ENCODE measurements around the gene KLHL29. TPM values are rescaled to one million over a fixed set of nuclear protein-coding genes. Genes with fewer than 3 reads are reported as not detected.

Gene KLHL29
- total and polyA plus RNA-seq, 2 experiments from 2014 or later = 1.5 to 6.5 TPM

GRCh38 chr2:23592061-23592685 lies 207.2 kb downstream of the KLHL29 start:
- Histone ChIP-seq H3K4me1 (ENCODE audit: insufficient read depth) (no peaks in the 10 kb centered on the region), H2AFZ (no peak overlapping the region), H3K4me3 (no peak overlapping the region), H3K79me2 (replicated peaks; ENCODE audit: insufficient read depth) (no peaks in the 10 kb centered on the region), H3K36me3 (ENCODE audit: insufficient read depth) (no peaks in the 10 kb centered on the region), H3K27me3 (ENCODE audit: insufficient read depth) (no peaks in the 10 kb centered on the region), H3K27ac (ENCODE audit: low read depth) (no peak overlapping the region), H4K20me1 (replicated peaks; ENCODE audit: insufficient read depth) (no peaks in the 10 kb centered on the region), H3F3A (replicated peaks; ENCODE audit: low read depth) (no peaks in the 10 kb centered on the region), H3K9me2 (ENCODE audit: insufficient read depth) (no peaks in the 10 kb centered on the region), H3K4me2 (no peak overlapping the region)
- TF ChIP-seq STAT1 (IDR thresholded peaks at IDR 0.05; ENCODE audit: unreplicated experiment) (no peak), EZH2phosphoT487 (IDR thresholded peaks at IDR 0.05; ENCODE audit: unreplicated experiment) (no peak), POLR2AphosphoS5 (IDR thresholded peaks at IDR 0.05; ENCODE audit: low read depth) (no peak)
- TF ChIP-seq, protein P1, sequence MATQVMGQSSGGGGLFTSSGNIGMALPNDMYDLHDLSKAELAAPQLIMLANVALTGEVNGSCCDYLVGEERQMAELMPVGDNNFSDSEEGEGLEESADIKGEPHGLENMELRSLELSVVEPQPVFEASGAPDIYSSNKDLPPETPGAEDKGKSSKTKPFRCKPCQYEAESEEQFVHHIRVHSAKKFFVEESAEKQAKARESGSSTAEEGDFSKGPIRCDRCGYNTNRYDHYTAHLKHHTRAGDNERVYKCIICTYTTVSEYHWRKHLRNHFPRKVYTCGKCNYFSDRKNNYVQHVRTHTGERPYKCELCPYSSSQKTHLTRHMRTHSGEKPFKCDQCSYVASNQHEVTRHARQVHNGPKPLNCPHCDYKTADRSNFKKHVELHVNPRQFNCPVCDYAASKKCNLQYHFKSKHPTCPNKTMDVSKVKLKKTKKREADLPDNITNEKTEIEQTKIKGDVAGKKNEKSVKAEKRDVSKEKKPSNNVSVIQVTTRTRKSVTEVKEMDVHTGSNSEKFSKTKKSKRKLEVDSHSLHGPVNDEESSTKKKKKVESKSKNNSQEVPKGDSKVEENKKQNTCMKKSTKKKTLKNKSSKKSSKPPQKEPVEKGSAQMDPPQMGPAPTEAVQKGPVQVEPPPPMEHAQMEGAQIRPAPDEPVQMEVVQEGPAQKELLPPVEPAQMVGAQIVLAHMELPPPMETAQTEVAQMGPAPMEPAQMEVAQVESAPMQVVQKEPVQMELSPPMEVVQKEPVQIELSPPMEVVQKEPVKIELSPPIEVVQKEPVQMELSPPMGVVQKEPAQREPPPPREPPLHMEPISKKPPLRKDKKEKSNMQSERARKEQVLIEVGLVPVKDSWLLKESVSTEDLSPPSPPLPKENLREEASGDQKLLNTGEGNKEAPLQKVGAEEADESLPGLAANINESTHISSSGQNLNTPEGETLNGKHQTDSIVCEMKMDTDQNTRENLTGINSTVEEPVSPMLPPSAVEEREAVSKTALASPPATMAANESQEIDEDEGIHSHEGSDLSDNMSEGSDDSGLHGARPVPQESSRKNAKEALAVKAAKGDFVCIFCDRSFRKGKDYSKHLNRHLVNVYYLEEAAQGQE (IDR thresholded peaks at IDR 0.05; ENCODE audit: unreplicated experiment) = no peak
- TF ChIP-seq, protein P2, sequence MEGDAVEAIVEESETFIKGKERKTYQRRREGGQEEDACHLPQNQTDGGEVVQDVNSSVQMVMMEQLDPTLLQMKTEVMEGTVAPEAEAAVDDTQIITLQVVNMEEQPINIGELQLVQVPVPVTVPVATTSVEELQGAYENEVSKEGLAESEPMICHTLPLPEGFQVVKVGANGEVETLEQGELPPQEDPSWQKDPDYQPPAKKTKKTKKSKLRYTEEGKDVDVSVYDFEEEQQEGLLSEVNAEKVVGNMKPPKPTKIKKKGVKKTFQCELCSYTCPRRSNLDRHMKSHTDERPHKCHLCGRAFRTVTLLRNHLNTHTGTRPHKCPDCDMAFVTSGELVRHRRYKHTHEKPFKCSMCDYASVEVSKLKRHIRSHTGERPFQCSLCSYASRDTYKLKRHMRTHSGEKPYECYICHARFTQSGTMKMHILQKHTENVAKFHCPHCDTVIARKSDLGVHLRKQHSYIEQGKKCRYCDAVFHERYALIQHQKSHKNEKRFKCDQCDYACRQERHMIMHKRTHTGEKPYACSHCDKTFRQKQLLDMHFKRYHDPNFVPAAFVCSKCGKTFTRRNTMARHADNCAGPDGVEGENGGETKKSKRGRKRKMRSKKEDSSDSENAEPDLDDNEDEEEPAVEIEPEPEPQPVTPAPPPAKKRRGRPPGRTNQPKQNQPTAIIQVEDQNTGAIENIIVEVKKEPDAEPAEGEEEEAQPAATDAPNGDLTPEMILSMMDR (conservative IDR thresholded peaks at IDR 0.05; ENCODE audit: low read depth in 2 of 2) = no peak
- no peaks in the 10 kb centered on the region for H3K9me3 Mint-ChIP-seq
- peaks cover 2% of the 10 kb centered on the region for H3K27me3 Mint-ChIP-seq (ENCODE audit: insufficient read depth, low read depth, poor library complexity)
- H3K27ac Mint-ChIP-seq = no peak overlapping the region
- no peaks in the 10 kb centered on the region for H3K36me3 Mint-ChIP-seq (ENCODE audit: low read depth)
- ATAC-seq (no peak), DNase-seq (ENCODE audit: low spot score) (no peak)
- H3K4me1 Mint-ChIP-seq = peaks cover 8% of the 10 kb centered on the region
- no peak overlapping the region for H3K4me3 Mint-ChIP-seq

- no peak overlapping the region for H3K4me3 ChIP-seq
- ATAC-seq (no peak), DNase-seq (ENCODE audit: low spot score) (no peak)
- no peak overlapping the region for H2AFZ ChIP-seq
- H3F3A ChIP-seq (replicated peaks; ENCODE audit: low read depth) = no peaks in the 10 kb centered on the region
- no peaks in the 10 kb centered on the region for H3K27me3 ChIP-seq (ENCODE audit: insufficient read depth)
- Mint-ChIP-seq H3K9me3 (no peaks in the 10 kb centered on the region), H3K27me3 (ENCODE audit: insufficient read depth, low read depth, poor library complexity) (peaks cover 2% of the 10 kb centered on the region), H3K27ac (no peak overlapping the region), H3K4me3 (no peak overlapping the region), H3K36me3 (ENCODE audit: low read depth) (no peaks in the 10 kb centered on the region), H3K4me1 (peaks cover 6% of the 10 kb centered on the region; the same call in 1 of the 3 replicates)
- H3K4me1 ChIP-seq (ENCODE audit: insufficient read depth) = no peaks in the 10 kb centered on the region
- no peak overlapping the region for H3K4me2 ChIP-seq
- H3K27ac ChIP-seq (ENCODE audit: low read depth) = no peak overlapping the region
- no peaks in the 10 kb centered on the region for H3K36me3 ChIP-seq (ENCODE audit: insufficient read depth)
- H3K79me2 ChIP-seq (replicated peaks; ENCODE audit: insufficient read depth) = no peaks in the 10 kb centered on the region
- no peaks in the 10 kb centered on the region for H3K9me2 ChIP-seq (ENCODE audit: insufficient read depth)
- no peaks in the 10 kb centered on the region for H4K20me1 ChIP-seq (replicated peaks; ENCODE audit: insufficient read depth)
- no peak for TF ChIP-seq POLR2AphosphoS5 (IDR thresholded peaks at IDR 0.05; ENCODE audit: low read depth)
- TF ChIP-seq, protein P1 (IDR thresholded peaks at IDR 0.05; ENCODE audit: unreplicated experiment) = no peak
- no peak for TF ChIP-seq STAT1 (IDR thresholded peaks at IDR 0.05; ENCODE audit: unreplicated experiment)
- TF ChIP-seq ZNF114 (CRISPR knock-in tag; IDR thresholded peaks at IDR 0.05) = no peak
- TF ChIP-seq CREB1 (CRISPR knock-in tag; IDR thresholded peaks at IDR 0.05; ENCODE audit: low read depth) = no peak
- no peak for TF ChIP-seq EZH2 (IDR thresholded peaks at IDR 0.05; ENCODE audit: low read depth, unreplicated experiment)
- TF ChIP-seq NANOG (IDR thresholded peaks at IDR 0.05; ENCODE audit: borderline replicate concordance) = no peak
These were observed 208.1 kb downstream of the KLHL29 start for GRCh38 chr2:23592898-23593751.
